ENCODE results near the gene PRKD2. TPM values are rescaled to one million over a fixed set of nuclear protein-coding genes. Genes with fewer than 3 reads are reported as not detected.

PRKD2 gene
- total RNA-seq, 1 donor from 2014 or later = 49.4 TPM

- Histone ChIP-seq H3K4me1 (peaks cover 57% of the 10 kb centered on the region), H3K9me3 (no peaks in the 10 kb centered on the region), H3K27ac (peak within 1 kb of the TSS; percentile 96), H3K4me3 (peak within 1 kb of the TSS; percentile 86 to 87), H3K36me3 (no peaks in the 10 kb centered on the region), H3K27me3 (no peaks in the 10 kb centered on the region)
- DNase-seq (ENCODE audit: extremely low spot score in 2 of 2) = no peak
- peak in 1 of 2 donors; percentile 23 for TF ChIP-seq POLR2AphosphoS5 (IDR thresholded peaks at IDR 0.05; ENCODE audit: insufficient read depth in 1 of 2, low read depth in 1 of 2)
- TF ChIP-seq, protein P1, sequence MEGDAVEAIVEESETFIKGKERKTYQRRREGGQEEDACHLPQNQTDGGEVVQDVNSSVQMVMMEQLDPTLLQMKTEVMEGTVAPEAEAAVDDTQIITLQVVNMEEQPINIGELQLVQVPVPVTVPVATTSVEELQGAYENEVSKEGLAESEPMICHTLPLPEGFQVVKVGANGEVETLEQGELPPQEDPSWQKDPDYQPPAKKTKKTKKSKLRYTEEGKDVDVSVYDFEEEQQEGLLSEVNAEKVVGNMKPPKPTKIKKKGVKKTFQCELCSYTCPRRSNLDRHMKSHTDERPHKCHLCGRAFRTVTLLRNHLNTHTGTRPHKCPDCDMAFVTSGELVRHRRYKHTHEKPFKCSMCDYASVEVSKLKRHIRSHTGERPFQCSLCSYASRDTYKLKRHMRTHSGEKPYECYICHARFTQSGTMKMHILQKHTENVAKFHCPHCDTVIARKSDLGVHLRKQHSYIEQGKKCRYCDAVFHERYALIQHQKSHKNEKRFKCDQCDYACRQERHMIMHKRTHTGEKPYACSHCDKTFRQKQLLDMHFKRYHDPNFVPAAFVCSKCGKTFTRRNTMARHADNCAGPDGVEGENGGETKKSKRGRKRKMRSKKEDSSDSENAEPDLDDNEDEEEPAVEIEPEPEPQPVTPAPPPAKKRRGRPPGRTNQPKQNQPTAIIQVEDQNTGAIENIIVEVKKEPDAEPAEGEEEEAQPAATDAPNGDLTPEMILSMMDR (IDR thresholded peaks at IDR 0.05) = no peak
- TF ChIP-seq POLR2A (IDR thresholded peaks at IDR 0.05) = no peak
- intact Hi-C loops (cut with DNase I) = no loop called here
Measured at GRCh38 chr19:46745521-46746280, 28.8 kb upstream of the PRKD2 start, which contains the start of gene FKRP. FKRP (plus strand) TSS chr19:46746057; CDS start chr19:46755451, 9,394 bp downstream.

- Histone ChIP-seq H3K9me3 (no peaks in the 10 kb centered on the region), H3K4me3 (peak overlapping the region; percentile 86 to 87), H3K27me3 (no peaks in the 10 kb centered on the region), H3K27ac (peak overlapping the region; percentile 96), H3K36me3 (no peaks in the 10 kb centered on the region), H3K4me1 (peaks cover 63% of the 10 kb centered on the region)
- intact Hi-C loops (cut with DNase I) = no loop called here
- TF ChIP-seq POLR2AphosphoS5 (IDR thresholded peaks at IDR 0.05; ENCODE audit: insufficient read depth in 1 of 2, low read depth in 1 of 2) = no peak
- DNase-seq (ENCODE audit: extremely low spot score in 2 of 2) = no peak
Measured at GRCh38 chr19:46745030-46745429, 28.1 kb upstream of the PRKD2 start.

DNA sequence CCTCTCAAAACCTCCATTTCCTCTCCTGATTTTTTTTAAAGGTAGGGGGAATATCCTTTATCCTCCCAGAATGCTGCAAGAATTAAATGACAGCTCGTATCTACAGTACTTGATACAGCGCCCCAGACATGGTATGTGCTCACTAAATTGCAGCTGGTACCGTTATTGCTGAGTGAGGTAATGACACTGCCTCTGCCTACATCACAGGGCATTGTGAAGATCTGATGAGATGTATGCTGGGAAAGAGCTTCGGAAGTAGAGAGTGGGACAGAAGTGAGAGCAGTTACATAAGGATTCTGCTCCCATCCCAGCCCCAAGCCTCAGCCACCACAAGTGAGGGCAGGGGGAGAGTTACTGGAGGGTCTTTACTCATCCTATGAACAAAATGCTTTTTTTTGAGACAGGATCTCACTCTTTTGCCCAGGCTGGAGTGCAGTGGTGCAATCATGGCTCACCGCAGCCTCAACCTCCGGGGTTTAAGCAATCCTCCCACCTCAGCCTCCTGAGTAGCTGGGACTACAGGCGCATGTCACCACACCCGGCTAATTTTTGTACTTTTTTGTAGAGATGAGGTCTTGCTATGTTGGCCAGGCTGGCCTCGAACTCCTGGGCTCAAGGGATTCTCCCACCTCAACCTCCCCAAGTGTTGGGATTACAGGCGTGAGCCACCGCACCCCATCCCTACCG, 27.2 kb upstream of the PRKD2 start:
- Histone ChIP-seq H3K4me1 (peaks cover 71% of the 10 kb centered on the region), H3K4me3 (peak overlapping the region in 1 of 2 donors; percentile 86)
- intact Hi-C loops (cut with DNase I) = no loop called here

GRCh38 chr19:46742926-46743480, 26.1 kb upstream of the PRKD2 start:
- Histone ChIP-seq H3K27ac (no peak overlapping the region), H3K36me3 (peaks cover 0 to 6% of the 10 kb centered on the region in 2 donors), H3K4me3 (no peak overlapping the region), H3K4me1 (peaks cover 76% of the 10 kb centered on the region), H3K27me3 (no peaks in the 10 kb centered on the region), H3K9me3 (no peaks in the 10 kb centered on the region)
- DNase-seq (ENCODE audit: extremely low spot score in 2 of 2) = no peak
- intact Hi-C loops (cut with DNase I) = no loop called here
- TF ChIP-seq POLR2AphosphoS5 (IDR thresholded peaks at IDR 0.05; ENCODE audit: insufficient read depth in 1 of 2, low read depth in 1 of 2) (no peak), POLR2A (IDR thresholded peaks at IDR 0.05) (no peak)
- TF ChIP-seq, protein P1 (IDR thresholded peaks at IDR 0.05) = no peak

More for the DNA sequence above, 27.2 kb upstream of the PRKD2 start:
- Histone ChIP-seq H3K9me3 (no peaks in the 10 kb centered on the region), H3K27ac (no peak overlapping the region), H3K36me3 (no peaks in the 10 kb centered on the region), H3K27me3 (no peaks in the 10 kb centered on the region)
- TF ChIP-seq, protein P1 (IDR thresholded peaks at IDR 0.05) = no peak
- TF ChIP-seq POLR2AphosphoS5 (IDR thresholded peaks at IDR 0.05; ENCODE audit: insufficient read depth in 1 of 2, low read depth in 1 of 2) = no peak
- no peak for TF ChIP-seq POLR2A (IDR thresholded peaks at IDR 0.05)
- no peak for DNase-seq (ENCODE audit: extremely low spot score in 2 of 2)

- Histone ChIP-seq H3K36me3 (peaks cover 0 to 19% of the 10 kb centered on the region in 2 donors), H3K4me3 (no peak overlapping the region), H3K4me1 (peaks cover 67% of the 10 kb centered on the region), H3K27ac (no peak overlapping the region), H3K27me3 (no peaks in the 10 kb centered on the region), H3K9me3 (no peaks in the 10 kb centered on the region)
- DNase-seq (ENCODE audit: extremely low spot score in 2 of 2) = no peak
- TF ChIP-seq POLR2A (IDR thresholded peaks at IDR 0.05) = no peak
- no peak for TF ChIP-seq POLR2AphosphoS5 (IDR thresholded peaks at IDR 0.05; ENCODE audit: insufficient read depth in 1 of 2, low read depth in 1 of 2)
- TF ChIP-seq, protein P1 (IDR thresholded peaks at IDR 0.05) = no peak
- intact Hi-C loops (cut with DNase I) = no loop called here
Measured at GRCh38 chr19:46741447-46741846, 24.5 kb upstream of the PRKD2 start.
